Testis (tissue), 3 donors: Measurements from ENCODE around the gene KDM4C. TPM values are rescaled to one million over a fixed set of nuclear protein-coding genes. Genes with fewer than 3 reads are reported as not detected.

Source experiments
- DNase-seq: peaks from one replicate; pipeline ENCODE4 v3.0.0-alpha.2; 2019
- H3K27ac ChIP-seq, 2 donors: fragments of 200-600 bp; sonication (generic); one replicate each; pipeline ENCODE4 v1.5.1; 2019
- H3K27me3 ChIP-seq: fragments of 200-600 bp; sonication (generic); one replicate; pipeline ENCODE4 v1.5.1; 2019
- H3K36me3 ChIP-seq: fragments of 200-600 bp; sonication (generic); one replicate; pipeline ENCODE4 v1.5.1; 2017; ENCODE audit warnings: low read depth; ENCODE audit errors: missing control alignments
- H3K4me1 ChIP-seq: fragments of 200-600 bp; sonication (generic); one replicate; pipeline ENCODE4 v1.5.1; 2019
- H3K4me3 ChIP-seq, 2 donors: fragments of 200-600 bp; sonication (generic); one replicate each; pipeline ENCODE4 v1.5.1; 2017 to 2019
- H3K9me3 ChIP-seq: fragments of 200-600 bp; sonication (generic); one replicate; pipeline ENCODE4 v1.5.1; 2017
- POLR2A ChIP-seq: fragments of 450-650 bp; IDR thresholded peaks from one replicate; pipeline ENCODE4 v1.6.1; 2017; ENCODE audit warnings: antibody characterized with exemption, mild to moderate bottlenecking, moderate library complexity
- WGBS, 2 donors: methylation state at CpG; one replicate each; pipeline ENCODE4 v1.1.5; 2018; 5-methylcytosine and 5-hydroxymethylcytosine counted together
- intact Hi-C: fragments of 100-400 bp; cut with DNase I; formaldehyde crosslinking; loops from one replicate; pipeline ENCODE4 v1.15.1; 2023; ENCODE audit warnings: low total_unique reads
- polyA plus RNA-seq: library from polyadenylated mRNA; stranded (reverse); fragments of 350-450 nt; fragmentation: Illumina TruSeq; extraction: RNeasy Lipid Tissue Mini Kit (QIAGEN cat#74804); gene quantifications from one replicate; pipeline ENCODE4 v1.2.3, GENCODE V29; 2014; ENCODE audit warnings: low read depth, low replicate concordance; ENCODE audit not compliant: insufficient read depth
- total RNA-seq, 2 donors: library from RNA; depleted of rRNA; stranded (reverse); fragments of >200 nt; gene quantifications; one replicate each; pipeline ENCODE4 v1.2.3, GENCODE V29; 2016
- TF ChIP-seq, protein P1 (sequence below), 3 experiments: fragments of 450-650 bp in 2 of 3; fragments of 200-600 bp in 1 of 3; sonication (generic) in 1 of 3; IDR thresholded peaks; one replicate each; pipeline ENCODE4 v1.5.1; 2016 to 2019; ENCODE audit warnings: antibody characterized with exemption in 3 of 3, mild to moderate bottlenecking in 2 of 3, moderate library complexity in 1 of 3

The KDM4C gene
- total and polyA plus RNA-seq, 3 donors from 2014 or later: 16.7 to 58.8 (median 48.8) TPM

DNA sequence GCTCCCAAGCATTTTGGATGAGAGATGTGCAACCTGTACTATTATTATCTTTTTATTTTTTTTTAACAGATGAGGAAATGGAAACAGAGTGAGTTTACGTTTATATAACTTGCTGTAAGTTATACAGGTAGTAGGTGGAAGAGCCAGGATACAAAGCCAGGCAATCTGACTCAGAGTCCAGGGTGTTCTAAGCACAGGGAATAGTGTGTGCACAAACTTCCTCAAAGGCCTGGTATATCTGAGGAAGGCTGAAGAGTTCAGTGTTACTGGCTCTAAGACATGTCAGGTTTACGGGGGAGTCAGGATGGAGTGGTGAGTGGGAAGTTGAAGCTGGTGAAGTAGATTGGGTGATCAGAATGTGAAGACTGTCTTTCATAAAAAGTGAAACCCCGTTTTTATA, 353.6 kb downstream of the KDM4C start:
- WGBS, 2 donors: 87 to 93% methylated on average over 3 of the region's 3 CpGs
- intact Hi-C loops: no loop called here
- Histone ChIP-seq H3K36me3 (no peaks in the 10 kb centered on the region), H3K4me3 (no peak overlapping the region), H3K27me3 (no peaks in the 10 kb centered on the region), H3K27ac (no peak overlapping the region), H3K4me1 (no peaks in the 10 kb centered on the region), H3K9me3 (no peaks in the 10 kb centered on the region)
- no peak for DNase-seq
- TF ChIP-seq POLR2A: no peak
- TF ChIP-seq, protein P1, sequence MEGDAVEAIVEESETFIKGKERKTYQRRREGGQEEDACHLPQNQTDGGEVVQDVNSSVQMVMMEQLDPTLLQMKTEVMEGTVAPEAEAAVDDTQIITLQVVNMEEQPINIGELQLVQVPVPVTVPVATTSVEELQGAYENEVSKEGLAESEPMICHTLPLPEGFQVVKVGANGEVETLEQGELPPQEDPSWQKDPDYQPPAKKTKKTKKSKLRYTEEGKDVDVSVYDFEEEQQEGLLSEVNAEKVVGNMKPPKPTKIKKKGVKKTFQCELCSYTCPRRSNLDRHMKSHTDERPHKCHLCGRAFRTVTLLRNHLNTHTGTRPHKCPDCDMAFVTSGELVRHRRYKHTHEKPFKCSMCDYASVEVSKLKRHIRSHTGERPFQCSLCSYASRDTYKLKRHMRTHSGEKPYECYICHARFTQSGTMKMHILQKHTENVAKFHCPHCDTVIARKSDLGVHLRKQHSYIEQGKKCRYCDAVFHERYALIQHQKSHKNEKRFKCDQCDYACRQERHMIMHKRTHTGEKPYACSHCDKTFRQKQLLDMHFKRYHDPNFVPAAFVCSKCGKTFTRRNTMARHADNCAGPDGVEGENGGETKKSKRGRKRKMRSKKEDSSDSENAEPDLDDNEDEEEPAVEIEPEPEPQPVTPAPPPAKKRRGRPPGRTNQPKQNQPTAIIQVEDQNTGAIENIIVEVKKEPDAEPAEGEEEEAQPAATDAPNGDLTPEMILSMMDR (IDR thresholded peaks at IDR 0.05): no peak

- WGBS, 2 donors: 65 to 89% methylated on average over 1 of the region's 1 CpG
- Histone ChIP-seq H3K4me1 (no peaks in the 10 kb centered on the region), H3K27ac (no peak overlapping the region), H3K27me3 (no peaks in the 10 kb centered on the region), H3K36me3 (no peaks in the 10 kb centered on the region), H3K9me3 (no peaks in the 10 kb centered on the region), H3K4me3 (no peak overlapping the region)
- TF ChIP-seq POLR2A: no peak
- TF ChIP-seq, protein P1 (IDR thresholded peaks at IDR 0.05): no peak
- DNase-seq: no peak
- intact Hi-C loops: no loop called here
Observed at GRCh38 chr9:7115606-7116005, 357.8 kb downstream of the KDM4C start.

DNA sequence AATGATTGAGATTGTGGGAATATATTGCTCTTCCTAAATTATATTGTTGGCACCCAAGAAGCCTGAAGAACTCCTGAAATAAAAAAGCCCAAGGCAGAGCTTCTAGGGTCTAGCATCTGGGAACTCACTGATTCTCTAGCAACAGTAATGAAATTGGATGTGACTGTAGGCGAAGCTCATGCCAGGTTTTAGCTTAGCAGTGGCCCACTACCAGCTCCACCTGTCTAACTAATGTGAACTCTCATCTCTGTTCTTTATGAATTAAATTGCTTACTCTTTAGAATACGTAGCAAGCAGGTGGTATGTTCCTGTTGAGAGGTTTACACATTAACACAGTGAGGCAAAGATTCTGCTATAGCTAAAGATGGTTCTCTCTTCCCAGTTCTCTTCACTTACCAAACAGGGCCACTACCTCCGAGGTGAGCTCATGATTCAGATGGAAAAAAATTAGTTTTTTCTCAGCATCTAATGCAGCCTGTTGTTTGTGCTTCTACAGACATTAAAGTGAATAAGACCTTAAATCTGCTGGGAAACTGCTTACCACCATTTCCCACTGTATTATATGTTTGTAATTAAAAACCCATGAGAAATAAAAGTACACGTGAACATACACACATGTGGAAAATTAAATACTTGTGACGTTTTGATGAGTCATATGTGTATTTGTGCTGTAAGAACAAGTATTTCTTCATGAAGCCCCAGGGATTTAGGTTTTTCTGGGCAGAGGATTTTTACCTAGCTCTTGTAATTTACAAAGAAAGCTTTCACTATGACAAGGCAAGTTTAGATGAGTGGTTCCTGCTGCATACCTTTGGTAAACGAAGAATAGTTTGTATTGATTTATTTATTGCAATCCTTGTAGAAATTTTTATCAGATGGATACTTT, 360.1 kb downstream of the KDM4C start:
- WGBS, 2 donors: 83 to 84% methylated on average over 6 of the region's 6 CpGs
- H3K4me3 ChIP-seq: no peak overlapping the region
- intact Hi-C loops: no loop called here
- no peak for DNase-seq
- no peaks in the 10 kb centered on the region for H3K27me3 ChIP-seq
- no peak overlapping the region for H3K27ac ChIP-seq
- no peaks in the 10 kb centered on the region for H3K4me1 ChIP-seq
- no peaks in the 10 kb centered on the region for H3K9me3 ChIP-seq
- no peak for TF ChIP-seq POLR2A
- TF ChIP-seq, protein P1 (IDR thresholded peaks at IDR 0.05): no peak
- H3K36me3 ChIP-seq: no peaks in the 10 kb centered on the region

DNA sequence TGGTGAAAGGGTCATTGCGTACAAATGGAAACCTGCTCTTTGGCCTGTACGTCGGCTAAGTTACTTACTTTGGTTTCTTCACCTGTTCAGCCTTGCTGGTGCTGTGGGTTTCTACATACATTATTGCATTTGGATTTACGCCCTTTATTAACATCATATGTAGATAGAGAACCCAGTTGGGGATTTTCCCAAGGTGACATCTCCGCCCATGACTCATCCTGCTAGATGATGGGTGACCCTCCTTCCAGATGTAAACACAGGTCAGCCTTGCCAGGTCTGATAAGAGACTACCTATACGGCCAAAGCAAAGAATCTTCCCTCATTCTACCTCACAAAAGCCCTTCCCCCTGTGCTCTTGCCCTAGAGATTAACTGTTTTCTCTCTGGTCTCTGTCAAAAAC, 360.9 kb downstream of the KDM4C start:
- intact Hi-C loops: no loop called here
- Histone ChIP-seq H3K27ac (no peak overlapping the region), H3K36me3 (no peaks in the 10 kb centered on the region), H3K27me3 (no peaks in the 10 kb centered on the region), H3K4me1 (no peaks in the 10 kb centered on the region), H3K9me3 (no peaks in the 10 kb centered on the region), H3K4me3 (no peak overlapping the region)
- WGBS, 2 donors: 90 to 92% methylated on average over 6 of the region's 6 CpGs
- no peak for TF ChIP-seq POLR2A
- TF ChIP-seq, protein P1 (IDR thresholded peaks at IDR 0.05): no peak
- DNase-seq: no peak

- H3K4me1 ChIP-seq: no peaks in the 10 kb centered on the region
- no peak overlapping the region for H3K4me3 ChIP-seq
- TF ChIP-seq POLR2A: no peak
- TF ChIP-seq, protein P1 (IDR thresholded peaks at IDR 0.05): no peak
- H3K27me3 ChIP-seq: no peaks in the 10 kb centered on the region
- no peaks in the 10 kb centered on the region for H3K9me3 ChIP-seq
- intact Hi-C loops: no loop called here
- no peak overlapping the region for H3K27ac ChIP-seq
- DNase-seq: no peak
- H3K36me3 ChIP-seq: no peaks in the 10 kb centered on the region
Observed at GRCh38 chr9:7119612-7120011, 361.8 kb downstream of the KDM4C start.
